Activated T-cell treated with anti-CD3 and anti-CD28 coated beads for 4 hours (primary cell): ENCODE results near the gene WNT7B.
"Not testable (repeated sequence)": the region's sequence is repeated elsewhere in the genome, so short reads cannot be mapped to it uniquely, and the experiment has no call there.

ENCODE experiments used
- DNase-seq: peaks from one replicate; pipeline ENCODE4 v3.0.0-alpha.2; 2020

WNT7B gene

GRCh38 chr22:46007848-46008261 is 30.9 kb upstream of the WNT7B start:
- DNase-seq = no peak

- no peak for DNase-seq
Measured at GRCh38 chr22:46007003-46007847, 30.3 kb upstream of the WNT7B start.

- DNase-seq = peak; percentile 85
Measured at GRCh38 chr22:46006379-46007002, 29.5 kb upstream of the WNT7B start.

GRCh38 chr22:46005116-46005705 is 28.2 kb upstream of the WNT7B start:
- DNase-seq = not testable (repeated sequence)

- no peak for DNase-seq
Measured at GRCh38 chr22:46004105-46004866, 27.3 kb upstream of the WNT7B start.

- DNase-seq = no peak
Measured at GRCh38 chr22:46003271-46004091, 26.5 kb upstream of the WNT7B start.

GRCh38 chr22:46002757-46003270 is 25.9 kb upstream of the WNT7B start:
- DNase-seq = no peak

- no peak for DNase-seq
Measured at GRCh38 chr22:46001426-46002106, 24.6 kb upstream of the WNT7B start.

- DNase-seq = no peak
Measured at GRCh38 chr22:46001046-46001425, 24.1 kb upstream of the WNT7B start.

- DNase-seq = no peak
Measured at GRCh38 chr22:46000081-46001027, 23.4 kb upstream of the WNT7B start.

- no peak for DNase-seq
Measured at GRCh38 chr22:45999379-45999971, 22.5 kb upstream of the WNT7B start.

GRCh38 chr22:45998638-45999378 is 21.8 kb upstream of the WNT7B start:
- no peak for DNase-seq

- no peak for DNase-seq
Measured at GRCh38 chr22:45997777-45998637, 21.0 kb upstream of the WNT7B start.

GRCh38 chr22:45997077-45997776 is 20.3 kb upstream of the WNT7B start:
- no peak for DNase-seq

- DNase-seq = no peak
Measured at GRCh38 chr22:45996241-45997076, 19.5 kb upstream of the WNT7B start.

- DNase-seq = no peak
Measured at GRCh38 chr22:45995405-45996101, 18.6 kb upstream of the WNT7B start.
